Fibroblast of lung (primary cell): ENCODE measurements around the gene PTPRO.

Experiments used
- EZH2 ChIP-seq: IDR thresholded peaks from 2 replicates; pipeline ENCODE4 v1.5.1; 2012; ENCODE audit warnings: low read length, control low read depth, mild to moderate bottlenecking; ENCODE audit errors: missing control alignments
- TF ChIP-seq, protein P1 (sequence below), 2 donors: IDR thresholded peaks in 1 of 2; conservative IDR thresholded peaks in 1 of 2; 1 replicate in 1 of 2; 2 replicates in 1 of 2; pipeline ENCODE4 v1.5.1; 2011 to 2012; ENCODE audit warnings: low read length in 2 of 2, control low read depth in 1 of 2, inconsistent platforms in 1 of 2, low read depth in 1 of 2, mild to moderate bottlenecking in 1 of 2

DNA sequence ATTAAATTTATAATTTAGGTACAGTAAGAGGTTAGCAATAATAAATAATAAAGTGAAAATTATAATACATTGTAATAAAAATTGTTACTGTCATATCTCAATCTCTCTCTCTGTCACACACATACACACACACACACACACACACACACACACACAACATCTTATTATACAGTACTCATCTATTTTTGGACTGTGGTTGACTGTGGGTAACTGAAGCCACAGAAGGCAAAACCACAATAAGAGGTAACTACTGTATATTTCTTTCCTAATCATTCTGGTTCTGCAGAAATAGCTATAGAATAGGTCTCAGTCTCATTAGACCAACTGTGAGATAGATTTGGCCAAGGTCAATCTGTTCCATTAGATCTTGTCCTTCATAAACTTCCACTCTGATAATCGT, 33.1 kb upstream of the PTPRO start:
- TF ChIP-seq, protein P1, sequence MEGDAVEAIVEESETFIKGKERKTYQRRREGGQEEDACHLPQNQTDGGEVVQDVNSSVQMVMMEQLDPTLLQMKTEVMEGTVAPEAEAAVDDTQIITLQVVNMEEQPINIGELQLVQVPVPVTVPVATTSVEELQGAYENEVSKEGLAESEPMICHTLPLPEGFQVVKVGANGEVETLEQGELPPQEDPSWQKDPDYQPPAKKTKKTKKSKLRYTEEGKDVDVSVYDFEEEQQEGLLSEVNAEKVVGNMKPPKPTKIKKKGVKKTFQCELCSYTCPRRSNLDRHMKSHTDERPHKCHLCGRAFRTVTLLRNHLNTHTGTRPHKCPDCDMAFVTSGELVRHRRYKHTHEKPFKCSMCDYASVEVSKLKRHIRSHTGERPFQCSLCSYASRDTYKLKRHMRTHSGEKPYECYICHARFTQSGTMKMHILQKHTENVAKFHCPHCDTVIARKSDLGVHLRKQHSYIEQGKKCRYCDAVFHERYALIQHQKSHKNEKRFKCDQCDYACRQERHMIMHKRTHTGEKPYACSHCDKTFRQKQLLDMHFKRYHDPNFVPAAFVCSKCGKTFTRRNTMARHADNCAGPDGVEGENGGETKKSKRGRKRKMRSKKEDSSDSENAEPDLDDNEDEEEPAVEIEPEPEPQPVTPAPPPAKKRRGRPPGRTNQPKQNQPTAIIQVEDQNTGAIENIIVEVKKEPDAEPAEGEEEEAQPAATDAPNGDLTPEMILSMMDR (conservative IDR thresholded peaks at IDR 0.05 in 1 of 2, IDR thresholded peaks at IDR 0.05 in 1 of 2; ENCODE audit: low read depth in 1 of 2, low read length in 2 of 2), result no peak
- TF ChIP-seq EZH2, result no peak
